Fibroblast of lung (primary cell): ENCODE measurements around the gene CST4. TPM values are rescaled to one million over a fixed set of nuclear protein-coding genes. Genes with fewer than 3 reads are reported as not detected.
"Not testable (repeated sequence)": the region's sequence is repeated elsewhere in the genome, so short reads cannot be mapped to it uniquely, and the experiment has no call there.

ENCODE experiments used
- DNase-seq, 2 donors: peaks; one replicate each; pipeline versions ENCODE4 v3.0.0 to v3.0.0-alpha.2; 2010; ENCODE audit warnings: low read depth in 2 of 2
- H2AFZ ChIP-seq: 2 replicates; pipeline ENCODE4 v1.5.1; 2012; ENCODE audit warnings: low read length, control low read depth, inconsistent platforms
- H3K27ac ChIP-seq: 2 replicates; pipeline ENCODE4 v1.5.1; 2011; ENCODE audit warnings: low read length, control low read depth; ENCODE audit not compliant: insufficient read depth
- H3K27me3 ChIP-seq: 2 replicates; pipeline ENCODE4 v1.5.1; 2011; ENCODE audit warnings: mild to moderate bottlenecking, low read length; ENCODE audit not compliant: control insufficient read depth, insufficient read depth
- H3K36me3 ChIP-seq: 2 replicates; pipeline ENCODE4 v1.5.1; 2011; ENCODE audit warnings: low read length; ENCODE audit not compliant: control insufficient read depth, insufficient read depth
- H3K4me1 ChIP-seq: 2 replicates; pipeline ENCODE4 v1.5.1; 2011; ENCODE audit warnings: low read length; ENCODE audit not compliant: control insufficient read depth, insufficient read depth; ENCODE audit errors: extremely low read depth
- H3K4me2 ChIP-seq: 2 replicates; pipeline ENCODE4 v1.5.1; 2011; ENCODE audit warnings: low read length, control low read depth; ENCODE audit not compliant: insufficient read depth; ENCODE audit errors: extremely low read depth
- H3K4me3 ChIP-seq, 4 experiments: fragments of 200-600 bp in 1 of 4; sonication (generic) in 1 of 4; replicated peaks in 1 of 4; 2 replicates each; pipeline ENCODE4 v1.5.1; 2011 to 2016; ENCODE audit warnings: low read length in 4 of 4, low read depth in 3 of 4, mild to moderate bottlenecking in 3 of 4, control low read depth in 2 of 4, inconsistent platforms in 1 of 4, mixed read lengths in 1 of 4; ENCODE audit not compliant: insufficient read depth in 1 of 4; ENCODE audit errors: control extremely low read depth in 1 of 4
- H3K79me2 ChIP-seq: 2 replicates; pipeline ENCODE4 v1.5.1; 2012; ENCODE audit warnings: mild to moderate bottlenecking, low read length, inconsistent platforms; ENCODE audit not compliant: control insufficient read depth, insufficient read depth
- H3K9ac ChIP-seq: 2 replicates; pipeline ENCODE4 v1.5.1; 2011; ENCODE audit warnings: mild to moderate bottlenecking, low read length, control low read depth; ENCODE audit not compliant: insufficient read depth
- H3K9me3 ChIP-seq: 2 replicates; pipeline ENCODE4 v1.5.1; 2012; ENCODE audit warnings: low read depth, low read length; ENCODE audit not compliant: control insufficient read depth, insufficient read depth
- H4K20me1 ChIP-seq: 2 replicates; pipeline ENCODE4 v1.5.1; 2011; ENCODE audit warnings: low read length; ENCODE audit not compliant: control insufficient read depth, insufficient read depth; ENCODE audit errors: extremely low read depth
- EZH2 ChIP-seq: IDR thresholded peaks from 2 replicates; pipeline ENCODE4 v1.5.1; 2012; ENCODE audit warnings: low read length, control low read depth, mild to moderate bottlenecking; ENCODE audit errors: missing control alignments
- polyA plus RNA-seq, 2 donors: library from polyadenylated mRNA; depleted of rRNA in 1 of 2; stranded (reverse) in 1 of 2; unstranded in 1 of 2; fragments of >200 nt; gene quantifications; 2 replicates each; pipeline ENCODE4 v1.2.1, GENCODE V29; 2011 to 2012; ENCODE audit warnings: missing spikeins in 1 of 2
- total RNA-seq: library from RNA; depleted of rRNA; stranded (reverse); fragments of >200 nt; gene quantifications from 2 replicates; pipeline ENCODE4 v1.2.1, GENCODE V29; 2014
- TF ChIP-seq, protein P1 (sequence below), 2 donors: IDR thresholded peaks in 1 of 2; conservative IDR thresholded peaks in 1 of 2; 1 replicate in 1 of 2; 2 replicates in 1 of 2; pipeline ENCODE4 v1.5.1; 2011 to 2012; ENCODE audit warnings: low read length in 2 of 2, control low read depth in 1 of 2, inconsistent platforms in 1 of 2, low read depth in 1 of 2, mild to moderate bottlenecking in 1 of 2

Gene CST4
- total and polyA plus RNA-seq, 2 donors (not counting 1 experiment from before 2014, with no cell fraction given) = 0.16 to 0.17 TPM

DNA sequence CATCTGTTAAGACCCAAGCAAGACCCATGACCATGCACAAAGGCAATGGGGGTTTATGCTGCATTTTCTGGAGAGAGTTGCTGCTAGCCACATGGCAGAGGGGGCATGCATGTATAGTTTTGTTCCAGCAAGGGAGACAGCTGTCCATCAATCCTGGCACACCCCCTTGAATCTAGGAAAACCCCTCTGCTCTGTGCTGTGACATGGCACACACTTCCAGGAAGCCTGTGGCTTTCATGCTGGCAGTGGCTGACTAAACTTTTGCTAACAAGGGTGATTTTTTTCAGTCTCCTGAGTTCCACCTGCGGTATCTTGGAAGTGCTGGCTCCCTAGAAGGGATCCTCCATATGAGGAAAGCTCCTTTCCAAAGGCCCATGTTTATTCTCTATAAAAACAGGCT, 9.1 kb upstream of the CST4 start:
- Histone ChIP-seq H3K79me2 (no peaks in the 10 kb centered on the region), H2AFZ (no peak overlapping the region), H3K4me1 (peaks cover 2% of the 10 kb centered on the region), H3K9ac (no peak overlapping the region), H3K27me3 (no peaks in the 10 kb centered on the region), H3K4me2 (no peak overlapping the region), H3K36me3 (no peaks in the 10 kb centered on the region), H3K4me3 (no peak overlapping the region), H3K27ac (no peak overlapping the region), H4K20me1 (no peaks in the 10 kb centered on the region), H3K9me3 (no peaks in the 10 kb centered on the region)
- no peak for DNase-seq
- TF ChIP-seq, protein P1, sequence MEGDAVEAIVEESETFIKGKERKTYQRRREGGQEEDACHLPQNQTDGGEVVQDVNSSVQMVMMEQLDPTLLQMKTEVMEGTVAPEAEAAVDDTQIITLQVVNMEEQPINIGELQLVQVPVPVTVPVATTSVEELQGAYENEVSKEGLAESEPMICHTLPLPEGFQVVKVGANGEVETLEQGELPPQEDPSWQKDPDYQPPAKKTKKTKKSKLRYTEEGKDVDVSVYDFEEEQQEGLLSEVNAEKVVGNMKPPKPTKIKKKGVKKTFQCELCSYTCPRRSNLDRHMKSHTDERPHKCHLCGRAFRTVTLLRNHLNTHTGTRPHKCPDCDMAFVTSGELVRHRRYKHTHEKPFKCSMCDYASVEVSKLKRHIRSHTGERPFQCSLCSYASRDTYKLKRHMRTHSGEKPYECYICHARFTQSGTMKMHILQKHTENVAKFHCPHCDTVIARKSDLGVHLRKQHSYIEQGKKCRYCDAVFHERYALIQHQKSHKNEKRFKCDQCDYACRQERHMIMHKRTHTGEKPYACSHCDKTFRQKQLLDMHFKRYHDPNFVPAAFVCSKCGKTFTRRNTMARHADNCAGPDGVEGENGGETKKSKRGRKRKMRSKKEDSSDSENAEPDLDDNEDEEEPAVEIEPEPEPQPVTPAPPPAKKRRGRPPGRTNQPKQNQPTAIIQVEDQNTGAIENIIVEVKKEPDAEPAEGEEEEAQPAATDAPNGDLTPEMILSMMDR (conservative IDR thresholded peaks at IDR 0.05 in 1 of 2, IDR thresholded peaks at IDR 0.05 in 1 of 2; ENCODE audit: low read depth in 1 of 2, low read length in 2 of 2) = no peak
- TF ChIP-seq EZH2 = no peak

DNA sequence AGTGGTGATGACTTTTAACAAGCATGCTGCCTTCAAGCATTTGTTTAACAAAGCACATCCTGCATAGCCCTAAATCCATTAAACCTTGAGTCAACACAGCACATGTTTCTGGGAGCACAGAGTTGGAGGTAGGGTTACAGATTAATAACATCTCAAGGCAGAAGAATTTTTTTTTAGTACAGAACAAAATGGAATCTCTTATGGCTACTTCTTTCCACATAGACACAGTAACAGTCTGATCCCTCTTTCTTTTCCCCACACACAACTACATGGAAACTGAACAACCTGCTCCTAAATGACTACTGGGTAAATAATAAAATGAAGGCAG, 6.2 kb upstream of the CST4 start:
- not testable (repeated sequence) for H3K9ac ChIP-seq, H3K27ac ChIP-seq, H4K20me1 ChIP-seq, H2AFZ ChIP-seq, H3K36me3 ChIP-seq, DNase-seq, H3K4me1 ChIP-seq, H3K4me2 ChIP-seq, H3K27me3 ChIP-seq, H3K4me3 ChIP-seq, H3K9me3 ChIP-seq, H3K79me2 ChIP-seq

DNA sequence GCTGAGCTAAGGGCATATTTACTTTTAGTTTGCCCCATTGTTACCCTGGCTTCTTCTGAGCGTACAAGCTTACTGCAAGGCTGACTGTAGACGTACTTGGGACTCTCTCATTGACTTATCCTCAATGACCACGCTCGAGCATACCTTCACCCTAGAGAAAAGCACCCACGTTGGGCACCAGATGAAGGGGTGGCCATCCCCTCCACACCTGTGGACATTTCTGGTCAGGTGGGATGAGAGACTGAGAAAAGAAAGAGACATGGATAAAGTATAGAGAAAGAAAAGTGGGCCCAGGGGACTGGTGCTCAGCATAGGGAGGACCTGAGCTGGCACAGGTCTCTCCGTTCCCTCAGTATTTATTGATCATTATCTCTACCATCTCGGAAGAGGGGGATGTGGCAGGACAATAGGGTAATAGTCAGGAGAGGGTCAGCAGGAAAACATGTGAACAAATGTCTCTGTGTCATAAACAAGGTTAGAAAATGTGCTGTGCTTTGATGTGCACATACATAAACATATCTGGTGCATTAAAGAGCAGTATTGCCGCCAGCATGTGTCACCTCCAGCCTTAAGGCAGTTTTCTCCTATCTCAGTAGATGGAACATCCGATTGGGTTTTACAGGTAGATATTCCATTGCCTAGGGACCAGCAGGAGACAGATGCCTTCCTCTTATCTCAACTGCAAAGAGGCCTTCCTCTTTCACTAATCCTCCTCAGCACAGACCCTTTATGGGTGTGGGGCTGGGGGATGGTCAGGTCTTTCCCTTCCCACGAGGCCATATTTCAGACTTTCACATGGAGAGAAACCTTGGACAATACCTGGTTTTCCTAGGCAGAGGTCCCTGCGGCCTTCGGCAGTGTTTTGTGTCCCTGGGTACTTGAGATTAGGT, 5.6 kb upstream of the CST4 start:
- DNase-seq, H4K20me1 ChIP-seq, H3K79me2 ChIP-seq, H3K4me1 ChIP-seq, H3K27me3 ChIP-seq, H3K4me2 ChIP-seq, H2AFZ ChIP-seq, H3K36me3 ChIP-seq, H3K9ac ChIP-seq, H3K9me3 ChIP-seq, H3K27ac ChIP-seq, H3K4me3 ChIP-seq: not testable (repeated sequence)

DNA sequence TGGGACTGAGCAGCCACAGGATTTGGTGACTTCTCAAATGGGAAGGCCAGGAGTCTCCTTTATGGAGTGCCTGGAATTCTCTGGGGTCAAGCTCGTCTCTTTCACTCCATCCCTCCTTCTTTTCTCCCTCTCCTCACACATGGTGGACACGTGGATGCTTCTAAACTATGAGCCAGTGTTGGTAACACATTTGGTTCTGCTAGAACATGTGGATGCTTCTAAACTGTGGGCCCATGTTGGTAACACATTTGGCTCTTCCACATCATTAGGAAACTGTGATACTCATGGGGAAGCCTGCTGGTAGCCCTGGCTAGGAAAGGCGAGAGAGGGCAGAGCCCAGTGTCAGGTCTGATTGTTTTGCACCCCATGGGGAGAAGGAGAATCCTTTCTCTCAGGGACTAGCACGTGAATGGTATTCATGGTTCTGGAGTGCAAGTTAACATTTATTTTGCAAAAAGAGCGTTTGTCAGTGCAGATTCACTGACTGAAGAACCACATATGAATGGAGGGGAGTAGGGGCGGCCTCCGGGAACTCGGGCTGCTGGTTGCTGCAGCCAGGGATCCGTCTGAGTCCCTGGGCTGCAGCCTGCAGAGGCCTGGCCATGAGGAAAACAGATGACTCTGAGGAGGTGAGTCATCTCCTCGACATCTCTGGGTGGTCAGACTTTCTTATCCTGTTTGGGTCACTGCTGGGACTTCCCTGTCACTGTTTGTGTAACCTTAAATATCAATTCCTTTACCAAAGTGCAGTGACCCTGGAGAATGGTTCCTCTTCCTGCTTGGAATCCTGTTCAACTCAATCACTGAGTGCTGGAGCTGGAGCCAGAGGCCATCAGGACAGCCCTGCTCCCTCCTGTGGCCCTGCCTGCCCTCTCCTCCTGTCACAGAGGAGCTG, 4.1 kb upstream of the CST4 start:
- peak; percentile 28 to 41 for DNase-seq
- H3K4me3 ChIP-seq, H3K4me2 ChIP-seq, H3K36me3 ChIP-seq, H3K27ac ChIP-seq, H4K20me1 ChIP-seq, H2AFZ ChIP-seq, H3K9me3 ChIP-seq, H3K4me1 ChIP-seq, H3K27me3 ChIP-seq, H3K9ac ChIP-seq, H3K79me2 ChIP-seq: not testable (repeated sequence)
